Fibroblast of mammary gland (primary cell): ENCODE data around the gene STH.

Experiments used
- DNase-seq: peaks from one replicate; pipeline ENCODE4 v3.0.0-alpha.2; 2010; ENCODE audit warnings: low read depth
- H3K4me3 ChIP-seq: 2 replicates; pipeline ENCODE4 v1.5.1; 2011; ENCODE audit warnings: low read depth, mild to moderate bottlenecking, low read length, moderate library complexity; ENCODE audit not compliant: control insufficient read depth
- CTCF ChIP-seq: conservative IDR thresholded peaks from 2 replicates; pipeline ENCODE4 v1.5.1; 2011; ENCODE audit warnings: low read depth, low read length, inconsistent platforms; ENCODE audit not compliant: control insufficient read depth, insufficient read depth

Gene STH

GRCh38 chr17:45972531-45972930 is 26.5 kb upstream of the STH start:
- DNase-seq = no peak
- no peak overlapping the region for H3K4me3 ChIP-seq
- no peak for TF ChIP-seq CTCF

GRCh38 chr17:45973099-45973780 is 25.8 kb upstream of the STH start:
- no peak for TF ChIP-seq CTCF
- DNase-seq = no peak
- no peak overlapping the region for H3K4me3 ChIP-seq

- no peak for DNase-seq
- TF ChIP-seq CTCF = no peak
Observed at GRCh38 chr17:45973946-45974859, 24.8 kb upstream of the STH start.

GRCh38 chr17:45974916-45975630 is 24.0 kb upstream of the STH start:
- DNase-seq = no peak
- TF ChIP-seq CTCF = no peak
- H3K4me3 ChIP-seq = no peak overlapping the region

More at GRCh38 chr17:45973946-45974859, 24.8 kb upstream of the STH start:
- no peak overlapping the region for H3K4me3 ChIP-seq

- no peak overlapping the region for H3K4me3 ChIP-seq
- DNase-seq = no peak
- TF ChIP-seq CTCF = no peak
Observed at GRCh38 chr17:45975640-45976295, 23.3 kb upstream of the STH start.

GRCh38 chr17:45976391-45976754 is 22.7 kb upstream of the STH start:
- no peak for DNase-seq
- H3K4me3 ChIP-seq = no peak overlapping the region
- TF ChIP-seq CTCF = no peak
